HG02678 (cell line): Measurements from ENCODE around the gene MN1.

Experiments
- ATAC-seq: cut with Tn5 transposase; IDR thresholded peaks from one replicate; pipeline ENCODE4 v1.9.1; 2021; ENCODE audit warnings: mild to moderate bottlenecking, moderate library complexity; ENCODE audit not compliant: unreplicated experiment

MN1 gene

GRCh38 chr22:27801616-27802345, at the start of gene MN1:
MN1 (minus strand) TSS chr22:27801756; CDS start chr22:27800543, 1,213 bp downstream.
- ATAC-seq, result no peak

DNA sequence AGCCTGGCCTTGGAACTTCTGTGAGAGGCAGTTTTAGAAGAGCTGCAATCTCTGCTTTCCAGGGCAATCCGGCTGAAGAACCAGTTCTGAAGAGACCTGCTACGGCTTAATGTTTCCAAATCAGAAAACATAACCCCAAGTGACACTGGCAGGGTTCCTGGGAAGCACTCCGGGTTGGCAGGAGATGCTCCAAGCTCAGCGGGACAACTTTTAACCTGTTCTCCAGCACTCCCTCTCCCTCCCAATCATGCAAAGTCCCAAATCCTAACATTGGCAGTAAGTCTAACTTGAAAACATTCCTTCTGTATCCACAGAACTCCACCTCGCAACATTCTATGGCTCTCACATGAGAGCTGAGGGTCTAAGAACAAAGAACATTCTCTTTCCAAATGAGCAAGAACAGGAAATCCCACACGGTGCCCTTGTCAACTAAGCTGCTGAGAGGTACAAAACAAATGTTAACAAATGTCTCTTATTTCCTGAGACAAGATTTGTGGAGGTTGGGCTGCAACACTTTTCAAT, 48.5 kb upstream of the MN1 start:
- ATAC-seq, result no peak

GRCh38 chr22:27848005-27848404, 46.4 kb upstream of the MN1 start:
- ATAC-seq, result no peak

DNA sequence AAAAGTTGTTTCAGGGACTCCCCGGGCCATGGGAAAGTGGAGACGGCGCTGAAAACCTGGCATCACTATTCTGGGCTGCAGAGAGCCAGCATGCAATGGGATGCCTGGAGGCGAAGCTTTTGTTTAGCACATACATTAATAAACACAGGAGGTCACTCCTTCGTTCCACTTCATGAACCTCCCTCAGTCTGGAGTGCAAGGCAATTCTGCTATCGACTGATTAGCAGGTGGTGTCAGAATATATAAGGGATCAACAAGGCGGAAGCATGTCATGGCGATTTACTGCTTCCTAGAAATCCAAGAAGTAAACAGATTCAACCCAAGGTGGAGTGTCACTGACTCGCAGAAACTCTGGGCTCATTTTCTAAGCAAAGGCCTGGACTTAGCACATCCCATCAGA, 45.4 kb upstream of the MN1 start:
- ATAC-seq, result no peak

GRCh38 chr22:27846248-27846757, 44.7 kb upstream of the MN1 start:
- no peak for ATAC-seq

DNA sequence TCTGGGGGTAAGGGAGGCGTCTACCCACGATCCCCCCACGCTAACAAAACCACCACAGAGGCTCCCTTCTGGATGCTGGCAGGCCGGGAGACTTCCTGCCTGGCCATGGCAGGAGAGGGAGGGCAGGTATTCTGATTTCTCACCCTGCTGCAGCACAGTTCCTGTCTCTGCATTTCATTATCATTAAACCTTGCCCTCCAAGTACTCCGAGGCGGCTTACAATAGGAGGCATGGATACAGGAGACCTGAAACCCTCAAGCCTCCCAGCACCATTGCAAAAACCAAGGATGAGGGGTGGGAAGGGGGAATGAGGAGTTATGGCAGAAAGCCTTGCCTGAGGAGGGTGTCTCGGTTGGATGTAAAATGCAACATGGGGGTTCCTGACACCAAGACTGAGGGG, 44.1 kb upstream of the MN1 start:
- ATAC-seq, result no peak

DNA sequence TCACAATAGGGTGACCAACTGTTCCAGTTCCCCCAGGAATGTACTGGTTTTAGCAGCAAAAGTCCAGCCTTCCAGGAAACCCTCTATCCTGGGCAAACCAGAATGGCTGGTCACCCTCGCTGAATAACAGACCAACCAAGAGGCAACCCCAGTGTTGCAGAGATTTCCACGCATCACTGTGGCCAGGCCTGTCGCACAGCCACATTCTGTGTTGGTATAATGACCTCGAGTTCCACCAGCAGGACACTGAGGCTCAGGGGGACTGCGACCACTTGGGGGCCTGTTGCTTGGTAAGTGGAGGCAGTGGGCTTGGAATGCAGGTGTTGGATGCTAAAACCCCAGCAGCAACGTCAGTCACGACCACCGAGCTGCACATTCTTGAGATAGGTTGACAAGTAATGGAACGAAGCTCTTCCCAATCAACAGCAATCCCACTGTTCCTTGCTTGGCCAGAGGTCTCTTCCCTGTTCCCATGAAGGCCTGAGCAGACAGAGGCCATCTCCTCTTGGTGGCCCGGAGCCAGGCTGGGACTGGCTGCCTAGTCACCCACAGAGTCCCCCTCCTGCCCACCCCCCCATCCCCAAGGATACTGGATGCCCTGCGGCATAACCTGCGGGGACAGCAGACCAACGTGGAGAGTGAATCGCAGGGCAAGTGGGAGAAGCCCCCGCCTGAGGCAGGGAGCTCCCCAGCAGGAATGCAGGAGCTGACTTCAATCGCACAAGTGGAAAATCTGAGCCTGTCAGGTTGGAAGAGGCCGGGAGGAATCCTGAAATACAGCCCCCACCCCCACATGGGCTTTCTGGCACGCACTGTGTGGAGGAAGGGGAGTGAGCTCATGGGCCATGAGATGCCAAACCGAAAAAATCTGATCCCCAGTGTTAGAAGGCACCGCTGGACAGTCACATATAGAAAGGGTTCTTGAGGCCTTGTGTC, 43.4 kb upstream of the MN1 start:
- no peak for ATAC-seq

DNA sequence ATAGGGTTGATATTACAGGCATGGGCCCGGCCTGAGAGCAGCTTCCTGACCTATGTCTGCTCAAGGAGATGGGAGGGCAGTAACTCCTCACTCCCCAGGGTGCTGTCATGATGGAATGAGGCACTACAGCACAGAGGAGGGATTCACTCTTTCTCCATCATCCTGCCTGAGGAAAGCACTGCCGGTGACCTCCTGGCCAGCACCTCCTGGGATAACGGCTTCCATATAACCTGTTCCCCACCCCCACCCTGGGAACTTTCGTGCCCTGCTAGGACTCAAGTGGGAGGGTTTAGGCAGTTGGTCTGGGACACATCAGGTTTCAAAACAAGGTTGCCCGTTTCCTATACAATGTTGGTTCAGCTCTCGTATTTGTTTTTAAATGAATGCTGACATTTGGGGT, 42.7 kb upstream of the MN1 start:
- ATAC-seq, result no peak

DNA sequence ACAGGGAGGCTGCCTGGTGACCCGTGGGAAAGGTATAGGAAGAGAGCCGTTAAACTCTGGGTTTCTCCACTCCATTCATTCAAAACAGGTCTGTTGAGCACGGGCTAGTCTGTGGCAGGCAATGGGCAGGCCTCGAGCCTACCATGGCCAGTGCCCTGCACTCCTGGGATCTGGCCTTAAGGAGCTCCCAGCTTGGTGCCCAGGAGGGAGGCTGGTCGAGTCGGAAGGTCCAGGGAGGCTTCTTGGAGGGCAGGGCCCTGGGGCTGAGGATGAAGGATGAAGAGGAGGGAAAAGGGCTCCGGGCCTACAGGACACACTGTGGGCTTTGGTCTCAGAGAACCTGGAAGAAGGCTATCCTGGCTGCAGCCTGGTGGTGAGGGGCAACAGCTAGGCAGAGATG, 41.9 kb upstream of the MN1 start:
- no peak for ATAC-seq

GRCh38 chr22:27842669-27843431, 41.3 kb upstream of the MN1 start:
- no peak for ATAC-seq

GRCh38 chr22:27842201-27842600, 40.6 kb upstream of the MN1 start:
- no peak for ATAC-seq

DNA sequence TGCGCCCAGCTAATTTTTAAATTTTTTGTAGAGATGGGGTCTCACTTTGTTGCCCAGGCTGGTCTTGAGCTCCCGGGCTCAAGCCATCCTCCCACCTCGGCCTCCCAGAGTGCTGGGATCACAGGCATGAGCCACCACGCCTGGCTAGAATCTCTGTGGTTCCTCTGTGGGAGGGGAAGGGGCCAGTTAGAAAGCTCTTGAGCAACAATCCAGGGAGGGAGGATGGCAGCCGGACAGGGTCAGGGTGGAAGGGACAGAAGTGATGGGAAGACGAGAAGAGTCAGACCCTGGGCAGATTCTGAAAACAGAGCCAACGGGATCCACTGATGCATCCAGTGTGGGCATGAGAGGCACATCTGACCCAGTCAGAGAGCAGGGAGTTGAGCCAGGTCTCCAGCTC, 38.9 kb upstream of the MN1 start:
- no peak for ATAC-seq

- no peak for ATAC-seq
Measured at GRCh38 chr22:27839057-27839660, 37.6 kb upstream of the MN1 start.

DNA sequence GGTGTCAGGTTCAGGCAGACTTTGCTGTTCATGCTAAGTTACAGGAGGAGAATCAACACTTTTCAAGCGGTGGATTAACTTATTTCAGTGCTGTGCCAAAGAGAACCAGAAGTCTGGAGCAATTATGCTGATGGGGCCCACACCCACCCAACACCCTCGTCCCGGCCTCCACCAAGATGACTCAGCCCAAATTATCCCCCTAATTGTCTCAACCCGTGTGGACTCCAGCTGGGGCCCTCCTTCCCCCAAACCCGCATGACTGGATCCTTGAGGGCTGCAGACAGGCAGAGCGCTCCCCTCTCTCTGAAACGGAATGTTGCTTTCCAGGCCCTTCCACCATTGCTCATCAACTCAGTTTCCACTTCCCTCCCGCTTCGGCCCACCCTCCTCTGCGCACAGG, 34.6 kb upstream of the MN1 start:
- ATAC-seq, result no peak

DNA sequence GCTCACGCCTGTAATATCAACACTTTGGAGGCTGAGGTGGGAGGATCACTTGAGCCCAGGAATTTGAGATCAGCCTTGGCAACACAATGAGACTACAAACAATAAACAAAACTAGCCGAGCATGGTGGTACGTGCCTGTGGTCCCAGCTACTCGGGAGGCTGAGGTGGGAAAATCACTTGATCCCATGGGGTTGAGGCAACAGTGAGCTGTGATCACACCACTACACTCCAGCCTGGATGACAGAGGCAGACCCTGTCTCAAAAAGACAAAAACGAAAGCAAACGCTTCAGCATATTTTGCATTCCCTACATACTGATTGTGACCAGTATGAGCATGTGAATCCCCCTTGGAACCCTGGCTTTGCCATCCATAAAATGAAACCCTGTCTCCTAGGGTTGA, 33.9 kb upstream of the MN1 start:
- ATAC-seq, result no peak

DNA sequence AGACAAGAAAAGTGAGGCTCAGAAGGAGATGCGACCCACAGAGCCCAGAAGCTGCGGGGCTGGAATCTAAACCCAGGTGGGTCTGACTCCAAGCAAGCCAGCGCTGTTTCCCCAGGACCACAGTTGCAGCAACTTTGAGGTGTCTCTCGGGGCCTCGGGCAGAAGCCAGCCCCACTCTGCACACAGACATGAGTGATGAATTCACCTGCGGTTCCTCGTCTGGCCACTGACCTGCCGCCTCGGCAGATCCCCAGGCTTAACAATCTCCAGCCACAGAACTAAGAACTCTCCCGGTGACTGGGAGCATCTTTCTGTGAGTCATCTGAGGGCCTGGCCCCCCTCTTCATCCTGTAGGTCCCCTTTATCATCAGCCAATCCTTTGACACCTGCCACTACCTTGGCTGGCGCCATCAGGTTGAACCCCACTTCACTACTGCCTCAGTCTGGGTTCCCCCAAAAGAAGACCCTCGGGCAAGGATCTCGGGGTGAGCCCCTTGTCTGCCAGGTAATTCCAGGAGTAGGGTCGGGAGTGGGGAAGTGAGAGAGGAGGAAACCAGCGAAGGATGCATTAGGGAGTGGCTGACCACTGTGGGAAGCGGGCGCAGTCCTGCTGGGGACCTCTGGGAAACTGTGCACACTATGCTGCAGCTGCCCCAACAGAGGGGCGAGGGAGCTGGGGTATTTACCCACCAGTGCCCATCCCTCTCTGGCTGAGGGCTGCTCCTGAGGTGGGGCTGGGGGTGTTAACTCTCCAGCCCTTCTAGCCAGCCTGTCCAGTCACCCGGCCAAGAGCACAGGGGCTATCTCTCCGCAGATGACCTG, 33.0 kb upstream of the MN1 start:
- ATAC-seq, result no peak

DNA sequence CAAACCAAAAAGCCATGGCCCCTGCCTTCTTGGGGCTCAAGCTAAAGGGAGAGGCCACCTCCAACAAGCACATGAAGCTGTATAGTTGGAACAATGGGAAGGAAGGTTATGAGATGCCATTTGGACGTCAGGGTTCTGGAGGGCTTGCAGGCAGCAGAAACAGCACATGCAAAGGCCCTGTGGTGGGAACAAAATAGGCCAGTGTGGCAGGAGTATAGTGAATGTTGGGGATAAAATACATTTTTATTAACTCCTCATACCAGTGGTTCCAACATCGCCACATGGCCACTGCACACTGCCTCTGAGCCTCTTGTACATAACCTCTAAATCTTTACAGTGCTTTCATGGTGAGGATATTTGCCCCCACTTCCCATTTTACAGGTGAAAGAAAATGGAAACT, 32.2 kb upstream of the MN1 start:
- no peak for ATAC-seq

GRCh38 chr22:27832606-27833005, 31.1 kb upstream of the MN1 start:
- ATAC-seq, result no peak

GRCh38 chr22:27829620-27830019, 28.1 kb upstream of the MN1 start:
- no peak for ATAC-seq
